ENCODE data around the gene SLC46A3. TPM values are rescaled to one million over a fixed set of nuclear protein-coding genes. Genes with fewer than 3 reads are reported as not detected.
"Not testable (repeated sequence)": the region's sequence is repeated elsewhere in the genome, so short reads cannot be mapped to it uniquely, and the experiment has no call there.

SLC46A3 gene
- total RNA-seq, 4 donors from 2014 or later = 6.4 to 65.8 (median 46.5) TPM

DNA sequence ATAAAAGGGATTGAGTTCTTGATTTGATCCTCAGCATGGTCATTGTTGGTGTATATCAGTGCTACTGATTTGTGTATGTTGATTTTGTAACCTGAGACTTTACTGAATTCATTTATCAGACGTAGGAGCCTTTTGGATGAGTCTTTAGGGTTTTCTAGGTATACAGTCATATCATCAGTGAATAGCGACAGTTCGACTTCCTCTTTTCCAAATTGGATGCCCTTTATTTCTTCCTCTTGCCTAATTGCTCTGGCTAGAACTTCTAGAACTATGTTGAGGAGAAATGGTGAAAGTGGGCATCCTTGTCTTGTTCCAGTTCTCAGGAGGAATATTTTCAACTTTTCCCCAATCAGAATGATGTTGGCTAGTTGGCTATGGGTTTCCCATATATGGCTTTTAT lies 32.9 kb downstream of the SLC46A3 start:
- TF ChIP-seq EP300 (IDR thresholded peaks at IDR 0.05; ENCODE audit: low read depth) (no peak), POLR2AphosphoS5 (IDR thresholded peaks at IDR 0.05) (no peak), POLR2A (IDR thresholded peaks at IDR 0.05) (no peak)
- TF ChIP-seq, protein P1, sequence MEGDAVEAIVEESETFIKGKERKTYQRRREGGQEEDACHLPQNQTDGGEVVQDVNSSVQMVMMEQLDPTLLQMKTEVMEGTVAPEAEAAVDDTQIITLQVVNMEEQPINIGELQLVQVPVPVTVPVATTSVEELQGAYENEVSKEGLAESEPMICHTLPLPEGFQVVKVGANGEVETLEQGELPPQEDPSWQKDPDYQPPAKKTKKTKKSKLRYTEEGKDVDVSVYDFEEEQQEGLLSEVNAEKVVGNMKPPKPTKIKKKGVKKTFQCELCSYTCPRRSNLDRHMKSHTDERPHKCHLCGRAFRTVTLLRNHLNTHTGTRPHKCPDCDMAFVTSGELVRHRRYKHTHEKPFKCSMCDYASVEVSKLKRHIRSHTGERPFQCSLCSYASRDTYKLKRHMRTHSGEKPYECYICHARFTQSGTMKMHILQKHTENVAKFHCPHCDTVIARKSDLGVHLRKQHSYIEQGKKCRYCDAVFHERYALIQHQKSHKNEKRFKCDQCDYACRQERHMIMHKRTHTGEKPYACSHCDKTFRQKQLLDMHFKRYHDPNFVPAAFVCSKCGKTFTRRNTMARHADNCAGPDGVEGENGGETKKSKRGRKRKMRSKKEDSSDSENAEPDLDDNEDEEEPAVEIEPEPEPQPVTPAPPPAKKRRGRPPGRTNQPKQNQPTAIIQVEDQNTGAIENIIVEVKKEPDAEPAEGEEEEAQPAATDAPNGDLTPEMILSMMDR (IDR thresholded peaks at IDR 0.05) = no peak
- no peak overlapping the region for H3K27ac ChIP-seq
- in situ Hi-C loops (cut with MboI; ENCODE audit: low pct_ligation_motif_present in 1 of 4, low pct_unique_long_range_greater_than_20kb in 1 of 4, low sequenced_read_pairs in 3 of 4) = loop anchor here in 2 of 4 donors (10.0 kb wide), 1 partner anchor 109 kb away; no protein-coding TSS in a partner anchor
- no peaks in the 10 kb centered on the region for H3K27me3 ChIP-seq
- H3K9me3 ChIP-seq = no peaks in the 10 kb centered on the region
- no peak overlapping the region for H3K4me3 ChIP-seq
- intact Hi-C loops (cut with DNase I; ENCODE audit: low total_unique reads) = no loop called here
- H3K36me3 ChIP-seq = no peaks in the 10 kb centered on the region
- 80 to 86% methylated on average over 3 of the region's 3 CpGs for WGBS, 2 donors (ENCODE audit: low coverage in 1 of 2)
- no peaks in the 10 kb centered on the region for H3K4me1 ChIP-seq
- no peak for DNase-seq

DNA sequence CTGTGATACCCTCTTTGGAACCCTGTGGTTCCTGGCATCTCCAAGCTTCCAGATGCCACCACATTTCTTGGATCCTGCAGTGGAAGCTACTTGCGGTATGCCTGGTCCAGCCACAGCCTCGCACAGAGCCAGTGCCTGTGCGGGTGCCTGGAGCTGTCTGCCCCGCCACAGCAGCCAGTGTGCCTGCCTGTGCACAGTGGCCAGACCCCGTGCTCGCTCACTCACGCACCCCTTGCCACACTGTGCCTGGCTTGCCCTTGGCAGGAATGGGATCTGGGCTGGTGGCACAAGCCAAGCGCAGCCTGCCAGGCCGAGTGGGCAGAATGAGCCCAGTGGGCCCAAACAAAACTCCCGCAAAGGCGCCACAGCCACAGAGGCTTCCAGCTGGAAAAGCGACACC lies 33.7 kb downstream of the SLC46A3 start:
- no peak for DNase-seq
- in situ Hi-C loops (cut with MboI; ENCODE audit: low pct_ligation_motif_present in 1 of 4, low pct_unique_long_range_greater_than_20kb in 1 of 4, low sequenced_read_pairs in 3 of 4) (loop anchor here in 2 of 4 donors (10.0 kb wide), 1 partner anchor 110 kb away; no protein-coding TSS in a partner anchor), intact Hi-C loops (cut with DNase I; ENCODE audit: low total_unique reads) (no loop called here)
- H3K4me1 ChIP-seq = no peaks in the 10 kb centered on the region
- H3K27me3 ChIP-seq = no peaks in the 10 kb centered on the region
- H3K27ac ChIP-seq = no peak overlapping the region
- no peak overlapping the region for H3K4me3 ChIP-seq
- no peaks in the 10 kb centered on the region for H3K36me3 ChIP-seq
- H3K9me3 ChIP-seq = no peaks in the 10 kb centered on the region
- WGBS, 2 donors (ENCODE audit: low coverage in 1 of 2) = 94 to 100% methylated on average over 1 to 12 of the region's 12 CpGs
- no peak for TF ChIP-seq POLR2AphosphoS5 (IDR thresholded peaks at IDR 0.05)
- no peak for TF ChIP-seq POLR2A (IDR thresholded peaks at IDR 0.05)
- TF ChIP-seq, protein P1 (IDR thresholded peaks at IDR 0.05) = no peak
- no peak for TF ChIP-seq EP300 (IDR thresholded peaks at IDR 0.05; ENCODE audit: low read depth)

DNA sequence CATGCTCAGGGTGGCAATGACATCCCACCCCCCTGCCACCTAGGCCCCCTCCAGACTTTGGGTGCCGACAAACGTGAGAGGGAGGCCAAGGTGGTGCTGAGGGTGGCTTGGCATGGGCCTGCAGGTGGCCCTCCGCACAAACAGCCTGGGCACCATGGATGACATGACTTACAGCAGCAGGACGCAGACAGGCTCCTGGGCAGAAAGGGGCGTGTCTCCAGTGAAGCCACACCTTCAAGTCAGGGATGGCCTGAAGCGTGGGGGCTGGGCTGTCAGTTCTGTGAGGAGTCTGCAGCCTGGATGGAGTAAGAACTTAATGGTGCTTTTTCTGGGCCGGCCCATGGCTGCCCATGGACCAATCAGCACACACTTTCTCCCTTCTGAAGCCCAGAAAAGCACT lies 34.5 kb downstream of the SLC46A3 start:
- Histone ChIP-seq H3K4me1 (no peaks in the 10 kb centered on the region), H3K27ac (no peak overlapping the region), H3K27me3 (no peaks in the 10 kb centered on the region), H3K9me3 (no peaks in the 10 kb centered on the region), H3K4me3 (no peak overlapping the region), H3K36me3 (no peaks in the 10 kb centered on the region)
- TF ChIP-seq POLR2AphosphoS5 (IDR thresholded peaks at IDR 0.05) = no peak
- TF ChIP-seq, protein P1 (IDR thresholded peaks at IDR 0.05) = no peak
- TF ChIP-seq EP300 (IDR thresholded peaks at IDR 0.05; ENCODE audit: low read depth) = no peak
- no peak for TF ChIP-seq POLR2A (IDR thresholded peaks at IDR 0.05)
- 49% methylated on average over 7 of the region's 7 CpGs; no CpG with 5 or more reads in 1 of the 2 donors for WGBS, 2 donors (ENCODE audit: low coverage in 1 of 2)
- peak; percentile 25 for DNase-seq
- in situ Hi-C loops (cut with MboI; ENCODE audit: low pct_ligation_motif_present in 1 of 4, low pct_unique_long_range_greater_than_20kb in 1 of 4, low sequenced_read_pairs in 3 of 4) = loop anchor here in 2 of 4 donors (10.0 kb wide), 1 partner anchor 111 kb away; no protein-coding TSS in a partner anchor
- intact Hi-C loops (cut with DNase I; ENCODE audit: low total_unique reads) = no loop called here

DNA sequence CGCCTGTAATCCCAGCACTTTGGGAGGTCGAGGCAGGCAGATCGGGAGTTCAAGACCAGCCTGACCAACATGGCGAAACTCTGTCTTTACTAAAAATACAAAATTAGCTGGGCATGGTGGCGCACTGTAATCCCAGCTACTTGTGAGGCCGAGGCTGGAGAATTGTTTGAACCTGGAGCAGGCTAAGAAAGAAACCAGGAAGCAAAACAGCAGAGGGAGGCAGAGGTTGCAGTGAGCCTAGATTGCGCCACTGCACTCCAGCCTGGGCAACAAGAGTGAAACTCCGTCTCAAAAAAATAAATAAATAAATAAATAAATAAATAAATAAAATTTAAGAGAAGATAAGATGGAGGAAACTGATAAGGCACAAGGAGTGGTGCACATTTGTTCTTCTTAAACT lies 35.6 kb downstream of the SLC46A3 start:
- H3K4me1 ChIP-seq; intact Hi-C loops (cut with DNase I; ENCODE audit: low total_unique reads); H3K9me3 ChIP-seq; H3K27me3 ChIP-seq; DNase-seq; H3K27ac ChIP-seq; H3K36me3 ChIP-seq; H3K4me3 ChIP-seq: not testable (repeated sequence)
- in situ Hi-C loops (cut with MboI; ENCODE audit: low pct_ligation_motif_present in 1 of 4, low pct_unique_long_range_greater_than_20kb in 1 of 4, low sequenced_read_pairs in 3 of 4) = loop anchor here in 2 of 4 donors (10.0 kb wide), 1 partner anchor 112 kb away; no protein-coding TSS in a partner anchor
- 86 to 88% methylated on average over 7 to 8 of the region's 8 CpGs for WGBS, 2 donors (ENCODE audit: low coverage in 1 of 2)

DNA sequence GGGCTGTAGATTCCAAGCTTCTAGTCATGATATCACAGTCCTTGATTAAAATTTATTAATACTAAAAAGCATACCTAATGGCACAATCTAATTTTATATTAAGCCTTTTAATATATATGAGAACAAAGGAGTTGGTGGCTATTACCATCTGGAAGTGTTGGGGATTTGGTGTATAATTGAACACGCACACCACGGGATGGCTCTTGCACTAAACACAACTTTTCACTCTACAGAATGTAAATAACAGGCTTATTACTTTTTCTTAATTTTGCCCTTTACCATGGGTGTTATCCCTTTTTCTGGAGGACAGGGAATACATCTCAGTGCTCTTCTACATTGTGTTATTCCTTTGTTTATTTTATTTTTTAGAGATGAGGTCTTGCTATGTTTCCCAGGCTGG lies 38.2 kb downstream of the SLC46A3 start:
- Histone ChIP-seq H3K27ac (no peak overlapping the region), H3K9me3 (no peaks in the 10 kb centered on the region), H3K27me3 (no peaks in the 10 kb centered on the region), H3K36me3 (peaks cover 0 to 27% (median 5%) of the 10 kb centered on the region in 4 donors), H3K4me1 (no peaks in the 10 kb centered on the region), H3K4me3 (no peak overlapping the region)
- 65 to 76% methylated on average over 2 of the region's 2 CpGs for WGBS, 2 donors (ENCODE audit: low coverage in 1 of 2)
- intact Hi-C loops (cut with DNase I; ENCODE audit: low total_unique reads) = no loop called here
- TF ChIP-seq, protein P1 (IDR thresholded peaks at IDR 0.05) = no peak
- TF ChIP-seq POLR2AphosphoS5 (IDR thresholded peaks at IDR 0.05) (no peak), POLR2A (IDR thresholded peaks at IDR 0.05) (no peak), EP300 (IDR thresholded peaks at IDR 0.05; ENCODE audit: low read depth) (no peak)
- in situ Hi-C loops (cut with MboI; ENCODE audit: low pct_ligation_motif_present in 1 of 4, low pct_unique_long_range_greater_than_20kb in 1 of 4, low sequenced_read_pairs in 3 of 4) = loop anchor here in 2 of 4 donors (10.0 kb wide), 1 partner anchor 114 kb away; no protein-coding TSS in a partner anchor
- DNase-seq = no peak

All from transverse colon (tissue), 4 donors.